ELF-1 (cell line): ENCODE data around the gene FTMT.
"Not testable (repeated sequence)": the region's sequence is repeated elsewhere in the genome, so short reads cannot be mapped to it uniquely, and the experiment has no call there.

Experiments used
- DNase-seq: peaks from one replicate; pipeline ENCODE4 v3.0.0-alpha.2; 2016; ENCODE audit warnings: low read depth, low spot score

The FTMT gene

DNA sequence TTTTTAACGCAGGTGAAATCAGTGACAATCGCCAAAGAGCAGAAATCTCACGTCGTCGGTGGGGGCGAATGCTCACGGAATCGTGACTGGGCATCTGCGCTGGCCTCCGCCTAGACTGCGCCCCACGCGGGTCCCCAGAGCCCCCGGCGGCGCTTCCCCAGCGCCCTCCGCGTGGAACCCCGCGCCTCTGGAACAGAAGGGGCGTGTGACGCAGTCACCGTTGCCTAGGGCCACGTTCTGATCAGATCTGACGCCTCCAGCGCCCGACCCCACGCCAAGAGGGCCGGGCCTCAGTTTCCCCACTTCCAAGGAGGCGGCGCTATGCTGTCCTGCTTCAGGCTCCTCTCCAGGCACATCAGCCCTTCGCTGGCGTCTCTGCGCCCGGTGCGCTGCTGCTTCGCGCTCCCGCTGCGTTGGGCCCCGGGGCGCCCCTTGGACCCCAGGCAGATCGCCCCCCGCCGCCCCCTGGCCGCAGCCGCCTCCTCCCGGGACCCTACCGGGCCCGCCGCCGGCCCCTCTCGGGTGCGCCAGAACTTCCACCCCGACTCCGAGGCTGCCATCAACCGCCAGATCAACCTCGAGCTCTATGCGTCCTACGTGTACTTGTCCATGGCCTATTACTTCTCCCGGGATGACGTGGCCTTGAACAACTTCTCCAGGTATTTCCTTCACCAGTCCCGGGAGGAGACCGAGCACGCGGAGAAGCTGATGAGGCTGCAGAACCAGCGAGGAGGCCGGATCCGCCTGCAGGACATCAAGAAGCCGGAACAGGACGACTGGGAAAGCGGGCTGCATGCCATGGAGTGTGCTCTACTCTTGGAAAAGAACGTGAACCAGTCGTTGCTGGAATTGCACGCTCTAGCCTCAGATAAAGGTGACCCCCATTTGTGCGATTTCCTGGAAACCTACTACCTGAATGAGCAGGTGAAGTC, at the start of gene FTMT:
TSS of gene FTMT (plus strand) at position 240 of the 932 bp plus-strand sequence. CDS start at position 322, 82 bp downstream.
- DNase-seq = no peak

DNA sequence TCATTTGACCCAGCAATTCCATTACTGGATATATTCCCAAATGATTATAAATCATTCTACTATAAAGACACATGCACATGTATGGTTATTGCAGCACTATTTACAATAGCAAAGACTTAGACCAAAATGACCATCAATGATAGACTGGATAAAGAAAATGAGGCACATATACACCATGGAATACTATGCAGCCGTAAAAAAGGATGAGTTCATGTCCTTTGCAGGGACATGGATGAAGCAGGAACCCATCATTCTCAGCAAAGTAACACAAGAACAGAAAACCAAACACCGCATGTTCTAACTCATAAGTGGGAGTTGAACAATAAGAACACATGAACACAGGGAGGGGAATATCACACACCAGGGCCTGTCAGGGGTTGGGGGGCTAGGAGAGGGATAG, 46.4 kb upstream of the FTMT start:
- DNase-seq = not testable (repeated sequence)

DNA sequence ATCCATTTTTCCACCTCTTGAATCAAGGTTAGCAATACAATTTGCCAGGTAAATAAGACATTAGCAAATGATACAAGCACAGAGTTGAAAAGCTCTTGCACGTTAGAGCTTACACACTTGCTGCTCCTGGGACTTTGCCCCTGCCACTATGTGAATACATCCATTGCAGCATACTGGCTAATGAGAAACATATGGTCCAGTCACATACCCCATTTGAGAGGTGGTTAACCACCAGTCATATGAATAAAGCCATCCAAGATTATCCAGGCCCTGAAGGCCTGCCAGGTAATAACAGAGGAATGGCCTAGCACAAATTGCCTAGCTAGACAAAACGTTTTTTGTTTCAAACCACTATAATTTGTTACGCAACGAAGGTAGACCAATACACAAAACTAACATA, 45.8 kb upstream of the FTMT start:
- no peak for DNase-seq

DNA sequence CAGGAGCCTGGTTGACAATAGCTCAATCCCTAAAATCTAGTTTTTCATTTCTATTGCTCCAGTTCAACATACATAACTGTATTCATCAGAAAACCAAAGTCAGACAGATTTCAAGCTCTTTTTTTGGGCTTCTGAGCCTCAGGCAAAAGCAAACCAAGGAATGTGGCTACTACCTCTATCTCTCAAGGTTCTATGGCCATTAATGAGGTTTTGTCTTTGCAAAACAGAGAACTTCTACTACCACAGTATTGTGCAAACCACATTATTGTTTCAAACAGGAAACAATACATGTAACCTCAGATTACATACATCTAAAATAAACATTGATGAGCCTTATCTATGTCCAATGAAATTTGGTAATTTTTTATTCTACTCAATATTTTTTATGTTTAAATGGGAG, 35.5 kb upstream of the FTMT start:
- no peak for DNase-seq

DNA sequence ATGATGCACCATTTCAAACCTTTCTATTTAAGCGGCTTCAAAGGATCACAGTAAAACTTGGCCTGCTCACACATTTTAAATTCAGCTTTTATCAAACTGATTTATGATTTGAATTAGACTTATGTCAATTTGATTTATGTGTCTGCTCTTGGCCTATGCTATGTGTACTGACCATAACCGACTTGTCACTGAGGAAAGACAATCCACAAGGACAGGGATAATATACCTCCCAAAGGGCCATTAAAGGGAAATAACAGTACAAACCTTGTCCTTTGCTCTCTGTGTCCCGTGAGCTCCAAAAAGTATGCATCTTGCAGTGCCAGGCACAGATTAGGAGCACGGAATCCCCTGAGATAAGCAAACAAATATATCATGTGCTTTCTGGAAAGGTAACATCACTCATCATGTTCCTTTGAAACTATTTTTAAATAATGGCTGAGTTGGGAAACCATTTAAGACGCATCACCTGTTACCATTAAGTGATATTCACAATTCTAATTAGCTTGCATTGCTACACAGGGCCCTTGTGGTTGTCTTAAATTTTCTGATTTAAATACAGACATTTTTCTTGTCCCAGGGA, 31.9 kb upstream of the FTMT start:
- DNase-seq = no peak

DNA sequence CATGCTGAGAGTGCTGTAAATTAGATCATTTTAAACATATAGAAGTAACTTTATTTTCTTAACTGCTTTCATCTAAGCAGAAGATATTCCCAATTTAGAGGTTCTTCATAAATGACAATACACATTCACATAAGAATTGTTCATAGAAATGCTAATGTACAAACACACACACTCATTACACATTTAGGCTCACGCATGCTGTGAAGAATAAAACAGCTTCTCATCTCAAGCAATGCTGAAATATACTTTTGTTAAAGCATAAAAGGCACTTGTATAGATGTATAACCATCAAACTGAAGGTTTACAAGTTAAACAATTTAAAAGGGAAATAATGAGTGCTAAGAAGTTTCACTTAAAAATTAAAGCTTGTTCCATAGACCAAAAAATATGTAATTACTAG, 18.1 kb upstream of the FTMT start:
- no peak for DNase-seq

DNA sequence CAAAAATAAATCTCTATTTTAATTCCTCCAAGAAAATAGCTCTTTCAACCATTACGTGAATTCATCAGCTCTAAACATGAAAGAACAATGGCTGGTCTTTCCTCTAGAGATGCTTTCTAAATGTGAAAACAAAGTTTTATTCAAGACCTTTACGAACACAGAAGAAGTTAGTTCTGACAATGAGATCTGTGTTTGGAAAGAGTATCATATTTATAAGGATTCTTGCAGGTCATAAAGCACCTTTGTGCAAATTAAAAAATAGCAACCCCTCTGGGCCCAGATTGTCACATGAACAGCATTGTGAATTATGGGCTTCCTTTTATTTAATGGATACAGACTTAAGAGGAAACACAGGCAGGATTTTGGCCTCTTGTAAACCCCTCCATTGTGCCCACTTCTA, 17.7 kb upstream of the FTMT start:
- DNase-seq = no peak

DNA sequence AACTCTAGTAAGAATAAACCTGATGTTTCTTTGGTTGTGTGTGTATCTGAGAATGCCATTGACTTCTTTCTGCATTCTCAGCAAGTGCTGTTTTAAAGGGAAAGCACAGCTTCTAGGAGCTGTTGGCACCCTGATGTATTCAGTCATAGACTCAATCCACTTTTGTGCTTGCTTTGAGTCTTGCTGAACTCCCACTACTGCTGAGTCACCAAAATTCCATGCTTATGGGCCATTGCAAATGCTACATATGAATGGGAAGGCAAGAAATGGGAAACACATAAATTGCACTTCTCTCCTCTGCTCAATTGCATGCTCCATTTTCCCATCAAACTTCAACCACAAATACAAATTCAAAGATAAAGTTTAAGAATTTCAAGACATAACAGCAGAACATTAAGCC, 9.8 kb upstream of the FTMT start:
- DNase-seq = no peak

DNA sequence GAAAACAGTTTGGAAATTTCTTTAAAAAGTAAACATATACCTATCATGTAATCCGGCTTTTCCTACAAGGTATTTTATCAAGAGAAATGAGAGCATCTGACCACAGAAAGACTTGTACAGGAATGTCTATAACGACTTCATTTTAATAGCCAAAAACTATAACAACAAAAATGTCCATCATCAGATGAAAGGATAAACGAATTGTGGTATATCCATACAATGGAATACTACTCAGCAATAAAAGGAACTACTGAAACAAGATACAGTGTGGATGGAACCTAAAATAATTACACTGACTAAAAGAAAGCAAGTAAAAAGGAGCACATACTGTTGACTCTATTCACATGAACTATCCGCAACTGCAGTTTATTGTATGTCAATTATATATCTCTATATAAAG, 1.4 kb upstream of the FTMT start:
- DNase-seq = no peak

DNA sequence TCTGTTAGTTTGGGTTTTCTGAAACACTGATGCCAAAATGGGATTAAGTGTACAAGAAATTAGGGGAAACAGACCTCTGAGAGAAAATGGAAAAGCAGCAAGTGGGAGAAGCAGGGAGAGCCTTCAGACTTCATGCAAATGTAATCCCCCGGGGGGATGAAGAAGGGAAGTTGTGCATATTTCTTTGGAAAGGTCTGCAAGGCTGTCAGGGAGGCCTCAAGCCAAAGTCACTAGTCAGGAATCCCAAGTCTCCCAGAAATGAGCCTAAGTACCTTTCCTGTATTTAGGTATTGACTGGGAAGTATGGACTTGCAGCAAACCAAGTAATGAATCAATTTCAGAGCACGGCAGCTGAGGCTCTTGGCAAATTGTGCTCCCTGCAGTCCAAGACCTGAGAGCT, 2.2 kb downstream of the FTMT start:
- peak; percentile 69 for DNase-seq

DNA sequence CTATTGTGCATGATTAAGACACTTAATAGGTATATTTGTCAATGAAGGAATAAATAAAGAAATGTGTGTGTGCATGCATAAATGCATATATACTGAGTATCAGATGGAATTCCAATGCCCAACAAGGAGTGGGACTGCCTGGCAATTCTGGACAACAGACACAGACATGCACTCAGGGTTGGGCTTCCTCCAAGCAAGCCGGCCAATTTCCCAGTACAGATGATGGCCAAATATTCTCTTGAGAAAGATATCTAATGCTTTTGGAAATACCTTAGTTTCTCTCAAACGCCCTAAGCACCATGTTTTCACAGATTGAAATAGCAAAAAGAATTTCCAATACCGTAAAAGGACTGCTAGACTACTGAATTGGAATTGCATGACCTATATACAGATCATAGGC, 11.1 kb downstream of the FTMT start:
- DNase-seq = no peak

DNA sequence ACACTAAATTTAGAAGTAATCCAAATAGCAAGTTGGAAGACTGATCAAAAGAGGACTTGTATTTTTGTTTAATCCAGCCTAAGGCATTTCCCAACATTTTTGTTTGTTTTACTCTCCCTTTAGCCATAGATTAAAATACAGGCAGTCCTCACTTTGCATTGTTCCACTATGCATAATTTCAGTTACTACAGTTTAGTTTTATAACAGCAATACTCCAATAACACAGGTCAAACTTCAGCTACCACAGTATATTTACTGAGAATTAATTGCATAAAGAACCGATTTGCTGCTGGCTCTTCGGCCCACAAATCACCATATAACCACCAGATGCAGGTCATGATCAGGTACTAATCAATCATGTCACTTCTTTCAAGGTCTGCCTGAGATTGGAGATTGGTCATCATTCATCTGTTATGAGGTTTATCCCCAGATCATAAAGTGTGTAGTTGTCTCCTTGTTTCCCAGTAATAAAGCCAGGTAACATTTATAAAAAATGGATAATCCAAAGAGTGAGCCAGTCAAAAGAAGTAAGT, 12.1 kb downstream of the FTMT start:
- no peak for DNase-seq

DNA sequence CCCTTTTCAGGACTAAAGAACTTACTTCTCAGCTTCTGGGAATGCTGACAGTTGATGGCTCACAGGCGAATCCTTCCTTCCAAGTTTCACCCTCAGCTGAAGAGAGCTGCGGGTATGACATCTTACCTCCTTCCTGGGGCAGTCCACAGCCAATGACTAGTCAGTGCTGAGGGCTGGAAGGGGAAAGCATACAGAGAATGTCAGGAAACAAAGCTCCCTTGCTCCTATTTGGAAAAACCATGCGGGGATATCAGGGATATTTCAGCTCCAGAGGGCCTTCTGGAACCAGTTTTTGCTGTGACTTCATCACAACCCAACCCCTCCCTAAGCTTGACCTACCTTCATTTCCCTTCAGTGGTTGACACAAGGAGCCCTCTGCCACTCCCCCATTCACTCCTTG, 15.7 kb downstream of the FTMT start:
- peak; percentile 16 for DNase-seq

DNA sequence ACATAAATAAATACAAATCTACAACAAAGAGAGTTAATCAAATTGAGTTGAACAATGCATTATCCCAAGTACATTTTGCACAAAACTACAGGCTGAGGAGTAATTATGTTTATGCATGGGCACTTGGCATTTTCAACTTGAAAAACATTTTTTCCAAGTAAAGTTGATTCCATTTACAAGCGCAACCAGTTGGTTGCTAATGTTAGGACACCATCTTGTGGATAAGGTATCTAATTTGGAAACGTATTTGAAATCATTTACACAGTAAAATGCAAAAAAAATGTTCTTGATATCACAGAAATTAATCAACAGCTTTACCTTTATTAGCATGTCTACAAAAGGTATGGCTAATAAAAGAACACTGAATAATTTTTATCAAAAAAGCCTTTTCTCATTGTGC, 18.8 kb downstream of the FTMT start:
- DNase-seq = no peak

DNA sequence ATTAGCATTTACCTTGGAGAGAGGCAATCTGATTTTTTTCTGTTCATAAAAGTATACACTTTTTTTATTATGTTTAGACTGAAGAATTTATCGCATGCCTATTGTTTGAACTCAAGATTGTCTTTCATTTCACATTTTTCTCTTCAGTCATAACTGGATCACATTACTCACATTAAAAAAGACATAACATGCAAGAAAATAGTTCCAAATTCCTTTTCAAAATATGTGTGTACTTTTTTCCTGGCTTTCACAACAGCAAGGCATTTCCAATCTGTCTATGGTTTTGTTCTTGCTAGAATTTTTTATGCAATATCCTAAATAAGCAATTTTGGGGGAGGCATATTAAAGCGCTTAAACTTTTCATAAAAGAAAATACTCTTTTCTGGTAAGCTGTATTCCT, 21.2 kb downstream of the FTMT start:
- DNase-seq = no peak

DNA sequence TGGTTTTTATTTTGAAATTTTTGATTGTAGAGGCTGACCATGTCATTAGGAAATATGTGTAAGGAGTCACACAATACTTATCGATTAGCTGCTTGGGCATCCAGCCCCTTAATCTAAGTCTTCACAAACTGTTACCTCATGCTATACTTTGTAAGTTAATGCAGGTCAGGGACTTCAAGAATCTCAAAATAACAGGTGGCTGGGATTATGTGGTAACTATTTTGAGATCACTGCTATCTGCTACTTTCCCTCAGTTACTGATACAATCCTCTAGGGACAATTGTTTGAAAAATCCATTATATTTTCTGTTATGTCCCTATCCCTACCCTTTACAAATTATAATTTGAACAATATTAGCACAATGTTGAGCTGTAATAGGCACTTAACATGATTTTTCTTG, 21.7 kb downstream of the FTMT start:
- no peak for DNase-seq

DNA sequence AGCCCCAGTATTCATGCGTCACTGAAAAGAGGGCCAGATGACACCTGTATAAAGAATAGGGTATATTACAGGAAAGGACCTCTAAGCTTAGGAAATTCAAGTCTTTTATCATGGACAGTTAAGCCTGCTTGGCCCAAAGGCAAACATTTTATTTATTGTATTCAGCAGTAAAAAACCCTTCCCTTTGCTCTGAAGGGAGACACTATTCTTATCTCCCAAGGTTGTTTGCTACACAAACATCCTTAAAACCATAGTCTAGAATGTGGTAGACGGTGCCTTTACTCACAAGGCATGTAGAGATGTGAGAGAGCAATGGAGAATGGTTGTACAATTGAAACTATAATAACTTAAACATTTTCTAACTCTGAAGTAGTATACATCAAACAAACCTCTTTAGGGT, 33.9 kb downstream of the FTMT start:
- DNase-seq = no peak

DNA sequence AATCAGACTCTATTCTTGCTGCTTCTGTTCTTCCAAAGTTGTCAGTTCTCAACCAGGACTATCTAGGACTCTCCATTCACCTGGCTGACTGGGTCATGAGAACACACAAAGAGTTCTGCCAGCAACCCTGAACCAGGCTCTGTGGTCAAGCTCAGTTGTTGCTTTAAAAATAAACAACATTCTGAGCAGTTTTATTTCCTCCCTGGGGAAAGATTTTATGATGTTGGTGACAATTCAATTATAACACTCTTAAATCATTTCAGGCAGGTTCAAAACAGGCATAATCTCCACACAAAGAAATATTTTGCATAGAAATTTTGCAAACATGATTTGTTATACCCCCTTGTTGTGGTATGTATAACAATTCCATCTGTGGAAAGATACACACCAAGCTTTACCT, 36.0 kb downstream of the FTMT start:
- no peak for DNase-seq

DNA sequence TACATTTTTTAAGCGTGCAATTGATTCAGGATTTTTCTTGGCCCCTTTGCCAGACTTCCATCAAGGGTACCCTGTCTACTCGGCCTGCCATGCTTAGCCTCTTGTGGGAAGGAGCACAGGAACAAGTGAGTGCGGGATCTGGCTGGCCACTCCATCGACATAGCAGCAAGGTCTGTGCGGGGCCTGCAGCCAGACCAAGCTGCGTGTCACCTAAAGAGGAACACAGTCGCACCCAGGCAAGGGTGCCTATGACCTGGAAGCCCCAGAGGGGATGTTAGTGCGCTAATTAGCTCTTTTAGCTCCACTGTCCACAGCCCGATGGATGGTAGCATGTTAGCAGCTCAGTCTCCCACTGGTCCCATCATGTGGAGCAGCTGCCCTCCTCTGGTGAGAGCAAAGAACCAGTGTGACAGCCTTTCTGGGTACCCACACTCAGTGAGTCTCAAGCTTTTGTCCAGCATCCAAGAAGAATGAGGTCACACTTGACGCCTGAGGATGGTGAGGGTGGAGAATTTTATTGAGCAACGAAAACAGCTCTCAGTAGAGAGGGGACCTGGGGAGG, 38.7 kb downstream of the FTMT start:
- DNase-seq = peak; percentile 1

DNA sequence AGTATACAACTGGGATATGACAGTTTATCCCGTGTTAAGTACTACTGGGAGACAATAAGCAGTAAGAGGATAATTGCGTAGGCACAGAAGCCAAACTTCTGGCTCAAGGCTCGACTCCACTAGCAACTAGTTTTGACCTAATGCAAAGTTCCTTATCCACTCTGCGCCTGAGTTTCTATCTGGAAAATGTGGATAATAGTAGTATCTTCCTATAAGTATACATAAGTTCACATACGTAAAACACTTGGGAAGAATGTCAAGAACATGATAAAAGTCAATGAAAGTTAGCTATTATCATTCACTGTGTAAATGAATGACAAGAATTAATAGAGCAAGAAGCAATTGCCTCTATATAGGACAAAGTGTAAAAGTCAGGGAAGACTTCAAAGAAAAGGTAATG, 45.7 kb downstream of the FTMT start:
- DNase-seq = no peak

DNA sequence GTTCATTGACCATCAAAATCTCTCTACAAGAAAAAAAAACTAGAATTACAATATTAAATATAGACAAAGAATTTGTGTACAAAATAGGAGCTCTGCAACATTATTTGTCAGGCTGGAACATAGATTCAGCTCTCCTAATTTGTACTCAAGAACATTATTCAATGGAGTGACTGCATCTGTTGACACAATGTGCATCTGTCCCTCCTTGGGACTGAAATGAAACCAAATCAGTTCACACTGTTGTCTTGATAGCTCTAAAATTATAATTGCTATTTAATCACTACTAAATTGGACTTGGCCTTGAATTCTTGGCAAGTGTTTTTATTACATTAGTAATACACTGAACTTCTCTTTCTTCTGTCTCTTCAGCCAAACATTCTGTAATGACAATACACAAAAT, 47.7 kb downstream of the FTMT start:
- DNase-seq = no peak
